Naive B cell (primary cell): Measurements from ENCODE around the gene MED13L. TPM values are rescaled to one million over a fixed set of nuclear protein-coding genes. Genes with fewer than 3 reads are reported as not detected.
A peak's percentile ranks its signal among the peaks of the same experiment; 100 is the strongest.

Experiments
- ATAC-seq, 2 donors: fragments of 150-1000 bp; cut with Tn5 transposase; 2 replicates each; pipeline ENCODE4 v1.10.0; 2021; ENCODE audit warnings: low read depth in 2 of 2, mild to moderate bottlenecking in 2 of 2, moderate library complexity in 2 of 2
- DNase-seq: peaks from one replicate; pipeline ENCODE4 v3.0.0; 2022
- H3K27ac Mint-ChIP-seq, 6 donors: one replicate each; pipeline ENCODE4 v1.8.0; 2020 to 2022; ENCODE audit warnings: mild to moderate bottlenecking in 6 of 6, mixed read lengths in 6 of 6, moderate library complexity in 5 of 6, inconsistent platforms in 2 of 6
- H3K27me3 Mint-ChIP-seq, 3 donors: one replicate each; pipeline ENCODE4 v1.8.0; 2021 to 2022; ENCODE audit warnings: mixed read lengths in 3 of 3, mild to moderate bottlenecking in 1 of 3
- H3K36me3 Mint-ChIP-seq, 2 donors: one replicate each; pipeline ENCODE4 v1.8.0; 2020 to 2022; ENCODE audit warnings: mixed read lengths in 2 of 2, inconsistent platforms in 1 of 2, mild to moderate bottlenecking in 1 of 2
- H3K4me1 Mint-ChIP-seq, 3 donors: one replicate each; pipeline ENCODE4 v1.8.0; 2020 to 2022; ENCODE audit warnings: mixed read lengths in 3 of 3, inconsistent platforms in 1 of 3, mild to moderate bottlenecking in 1 of 3, moderate library complexity in 1 of 3
- H3K4me3 Mint-ChIP-seq, 8 donors: one replicate each; pipeline ENCODE4 v1.8.0; 2020 to 2022; ENCODE audit warnings: mild to moderate bottlenecking in 8 of 8, mixed read lengths in 8 of 8, moderate library complexity in 8 of 8, inconsistent platforms in 2 of 8
- H3K9me3 Mint-ChIP-seq, 7 donors: one replicate each; pipeline ENCODE4 v1.8.0; 2020 to 2022; ENCODE audit warnings: mixed read lengths in 7 of 7, mild to moderate bottlenecking in 5 of 7, inconsistent platforms in 2 of 7, moderate library complexity in 1 of 7
- polyA plus RNA-seq, 6 donors: library from polyadenylated mRNA; unstranded; fragments of 300-500 nt; fragmentation: Illumina TruSeq; gene quantifications; one replicate each; pipeline ENCODE4 v1.2.3, GENCODE V29; 2021; ENCODE audit warnings: low read depth in 6 of 6

The MED13L gene
- polyA plus RNA-seq, 6 donors from 2014 or later = 12.5 to 19.2 (median 16.2) TPM

DNA sequence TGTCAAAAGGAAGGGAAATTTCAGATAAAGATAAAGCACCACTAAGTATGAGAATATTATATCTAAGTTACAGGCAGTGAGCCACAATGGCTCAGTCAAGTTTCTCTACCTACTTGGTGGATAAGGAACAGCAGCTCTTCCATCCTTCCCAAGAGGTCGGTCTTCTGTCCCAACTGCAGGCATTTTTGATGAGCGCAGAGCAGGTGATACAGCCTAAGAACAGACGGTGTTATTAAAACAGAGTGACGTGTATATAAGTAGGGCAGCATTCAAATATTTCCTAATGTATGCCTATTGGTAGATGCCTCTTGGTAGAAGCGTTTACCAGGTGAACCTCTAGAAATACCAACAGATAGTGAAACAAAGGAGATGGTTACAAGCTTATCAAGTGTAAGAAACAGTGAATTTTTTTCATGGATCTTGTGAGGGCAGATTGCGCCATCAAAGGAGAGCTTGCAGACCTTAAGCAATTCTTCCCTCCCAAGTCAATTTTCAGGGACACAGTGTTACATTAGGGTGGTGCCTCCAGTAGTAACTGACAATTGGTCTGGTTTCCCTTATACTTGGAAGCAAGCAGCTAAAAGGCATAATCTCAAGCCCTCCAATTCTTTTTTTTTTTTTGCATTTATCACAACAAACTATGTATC lies 274.5 kb downstream of the MED13L start:
- Mint-ChIP-seq H3K36me3 (peaks cover 7 to 28% of the 10 kb centered on the region in 2 donors), H3K4me1 (peaks cover 5 to 9% (median 7%) of the 10 kb centered on the region in 3 donors), H3K9me3 (no peaks in the 10 kb centered on the region), H3K27me3 (no peaks in the 10 kb centered on the region), H3K27ac (peak overlapping the region in 4 of 6 donors; percentile 5 to 70 (median 48)), H3K4me3 (no peak overlapping the region)
- DNase-seq (no peak), ATAC-seq (no peak)

DNA sequence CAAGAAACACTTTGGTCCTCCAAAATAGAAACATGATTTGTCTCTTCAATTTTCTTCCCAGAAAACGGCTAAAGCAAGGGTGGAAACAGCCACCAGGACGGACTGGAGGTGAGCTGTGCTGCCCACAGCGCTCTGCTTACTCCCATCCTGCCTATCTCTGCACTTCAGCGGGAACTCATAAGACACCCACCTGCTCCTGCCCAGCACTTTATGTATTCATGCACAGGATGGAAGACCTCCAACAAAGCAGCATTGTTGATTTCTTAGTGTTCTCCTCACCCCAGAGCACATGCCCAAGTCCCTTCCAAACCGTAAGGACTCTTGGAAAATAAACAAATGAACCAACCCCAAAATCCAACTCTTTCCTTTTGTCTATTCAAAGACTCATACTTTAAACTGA lies 277.2 kb downstream of the MED13L start:
- ATAC-seq = no peak
- no peaks in the 10 kb centered on the region for H3K27me3 Mint-ChIP-seq
- H3K9me3 Mint-ChIP-seq = no peaks in the 10 kb centered on the region
- peak overlapping the region in 4 of 6 donors; percentile 0 to 69 (median 44) for H3K27ac Mint-ChIP-seq
- no peak overlapping the region for H3K4me3 Mint-ChIP-seq
- H3K36me3 Mint-ChIP-seq = peaks cover 12 to 14% of the 10 kb centered on the region in 2 donors
- peaks cover 5 to 9% (median 7%) of the 10 kb centered on the region in 3 donors for H3K4me1 Mint-ChIP-seq
- DNase-seq = no peak

DNA sequence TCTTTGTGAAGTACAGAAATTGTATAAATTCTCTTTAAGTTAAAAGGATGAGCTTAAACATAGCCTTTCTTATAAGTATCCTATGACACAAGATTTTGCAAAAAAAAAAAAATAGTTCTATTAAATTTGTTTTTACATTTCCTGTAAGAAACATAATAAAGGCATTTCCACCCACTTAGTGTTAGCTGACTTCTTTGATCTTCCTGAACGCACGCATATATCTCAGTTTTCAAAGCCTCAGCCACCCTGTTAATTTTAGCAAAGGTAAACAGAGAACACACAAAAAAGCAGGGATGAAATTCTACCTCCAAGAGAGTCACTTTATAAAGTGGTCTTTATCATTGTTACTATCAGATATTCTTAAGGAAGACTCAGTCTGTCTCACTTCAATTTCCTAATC lies 277.9 kb downstream of the MED13L start:
- no peaks in the 10 kb centered on the region for H3K27me3 Mint-ChIP-seq
- no peak overlapping the region for H3K4me3 Mint-ChIP-seq
- ATAC-seq (no peak), DNase-seq (no peak)
- H3K9me3 Mint-ChIP-seq = no peaks in the 10 kb centered on the region
- peaks cover 14 to 15% of the 10 kb centered on the region in 2 donors for H3K36me3 Mint-ChIP-seq
- H3K4me1 Mint-ChIP-seq = peaks cover 5 to 9% (median 7%) of the 10 kb centered on the region in 3 donors
- peak overlapping the region in 2 of 6 donors; percentile 28 to 62 for H3K27ac Mint-ChIP-seq

DNA sequence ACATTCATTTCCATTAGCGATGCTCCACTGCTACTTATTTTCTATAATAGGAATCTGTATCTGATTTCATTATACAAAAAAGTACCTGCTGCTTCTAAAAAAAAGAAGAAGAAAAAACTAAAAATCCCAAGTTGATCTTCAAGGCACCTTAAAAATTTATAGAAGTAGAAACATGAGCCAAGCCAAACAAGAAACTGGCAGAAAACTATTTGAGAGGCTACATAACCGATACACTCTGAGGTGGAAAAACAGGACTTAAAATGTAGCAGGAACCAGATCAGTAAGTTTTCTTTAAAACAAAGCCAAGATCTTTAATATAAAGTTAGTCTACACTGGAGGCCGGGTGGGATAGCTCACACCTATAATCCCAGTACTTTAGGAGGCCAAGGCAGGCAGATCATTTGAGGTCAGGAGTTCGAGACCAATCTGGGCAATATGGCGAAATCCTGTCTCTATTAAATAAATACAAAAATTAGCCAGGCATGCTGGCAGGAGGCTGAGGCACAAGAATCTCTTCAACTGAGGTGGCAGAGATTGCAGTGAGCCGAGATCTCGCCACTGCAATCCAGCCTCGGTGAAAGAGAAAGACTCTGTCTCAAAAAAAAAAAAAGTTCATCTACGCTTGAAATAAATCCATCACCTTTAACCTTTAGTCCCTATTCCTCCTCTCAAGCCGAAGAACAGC lies 278.6 kb downstream of the MED13L start:
- H3K27me3 Mint-ChIP-seq = no peaks in the 10 kb centered on the region
- DNase-seq (no peak), ATAC-seq (no peak)
- H3K36me3 Mint-ChIP-seq = peaks cover 8 to 18% of the 10 kb centered on the region in 2 donors
- H3K27ac Mint-ChIP-seq = peak overlapping the region in 5 of 6 donors; percentile 56 to 73 (median 62)
- H3K9me3 Mint-ChIP-seq = no peaks in the 10 kb centered on the region
- H3K4me3 Mint-ChIP-seq = no peak overlapping the region
- peaks cover 4 to 9% (median 5%) of the 10 kb centered on the region in 3 donors for H3K4me1 Mint-ChIP-seq

DNA sequence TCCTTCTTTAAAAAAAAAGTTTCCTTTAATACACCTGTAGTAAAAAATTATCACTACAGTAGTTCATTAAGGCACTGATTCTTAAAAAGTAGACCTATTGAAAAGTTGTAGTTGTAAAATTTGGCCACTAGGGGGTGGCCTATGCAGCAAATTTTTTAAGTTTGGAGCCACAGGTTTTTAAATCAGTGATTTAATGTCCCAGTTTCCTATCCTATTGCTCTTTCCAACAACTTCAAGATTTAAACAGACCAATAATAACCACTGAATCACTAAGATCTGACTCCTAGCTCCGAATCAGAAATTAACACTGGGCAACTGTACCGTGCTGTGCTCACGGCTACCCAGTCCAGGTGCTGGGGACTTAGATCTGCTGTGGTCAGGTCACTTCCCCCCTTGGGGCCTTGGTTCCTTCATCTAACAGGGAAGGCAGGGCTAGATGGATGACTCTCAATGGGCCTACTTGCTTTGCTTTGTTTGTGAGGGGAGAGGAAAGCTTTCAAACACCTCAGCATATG lies 279.3 kb downstream of the MED13L start:
- peaks cover 7 to 18% of the 10 kb centered on the region in 2 donors for H3K36me3 Mint-ChIP-seq
- H3K4me1 Mint-ChIP-seq = peaks cover 4 to 9% (median 5%) of the 10 kb centered on the region in 3 donors
- ATAC-seq (peak; percentile 77 to 94), DNase-seq (peak; percentile 33)
- H3K9me3 Mint-ChIP-seq = no peaks in the 10 kb centered on the region
- H3K27ac Mint-ChIP-seq = peak overlapping the region in 5 of 6 donors; percentile 61 to 91 (median 69)
- H3K27me3 Mint-ChIP-seq = no peaks in the 10 kb centered on the region
- peak overlapping the region in 2 of 8 donors; percentile 16 to 22 for H3K4me3 Mint-ChIP-seq

DNA sequence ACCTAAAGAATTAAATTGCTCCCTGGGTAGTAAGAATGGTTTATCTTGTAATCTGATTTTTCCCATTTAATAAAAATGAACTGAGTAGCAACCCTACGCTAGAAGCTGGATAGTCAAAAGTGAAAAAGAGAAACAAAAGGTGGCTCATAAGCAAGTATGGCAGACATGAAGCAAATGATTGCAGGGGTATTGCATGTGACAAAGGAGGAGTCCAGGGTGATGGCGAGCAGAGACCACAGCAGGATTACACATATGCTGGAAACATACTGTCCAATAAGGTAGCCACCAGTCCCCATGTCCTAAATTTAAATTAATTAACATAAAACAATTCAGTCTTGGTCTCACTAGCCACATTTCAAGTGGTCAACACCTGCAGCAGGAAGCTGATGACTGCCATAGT lies 283.8 kb downstream of the MED13L start:
- peak overlapping the region in 1 of 6 donors; percentile 10 for H3K27ac Mint-ChIP-seq

DNA sequence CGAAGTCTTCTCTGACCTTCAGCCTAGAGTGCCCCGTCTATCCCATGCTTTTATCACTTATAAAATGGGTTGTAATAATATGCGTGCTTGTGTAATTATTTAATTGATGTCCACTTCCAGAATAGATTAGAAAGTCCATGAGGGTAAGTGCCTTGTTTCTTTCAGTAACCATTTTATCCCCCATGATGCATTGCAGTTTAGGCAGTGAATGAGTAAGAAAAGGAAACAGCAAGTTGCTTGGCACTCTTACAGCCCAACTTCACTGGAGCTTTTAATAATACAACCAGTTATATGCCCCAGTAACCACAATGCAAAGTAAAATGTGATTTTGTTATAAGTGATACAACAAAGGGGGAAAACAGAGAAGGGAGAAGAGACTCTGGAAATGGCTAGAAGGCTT lies 287.3 kb downstream of the MED13L start:
- no peak for DNase-seq
- ATAC-seq = no peak
- peak overlapping the region in 1 of 8 donors; percentile 35 for H3K4me3 Mint-ChIP-seq
- H3K27me3 Mint-ChIP-seq = no peaks in the 10 kb centered on the region
- H3K4me1 Mint-ChIP-seq = peaks cover 25 to 27% (median 27%) of the 10 kb centered on the region in 3 donors
- peak overlapping the region in 3 of 6 donors; percentile 65 to 67 (median 67) for H3K27ac Mint-ChIP-seq
- peaks cover 27 to 28% of the 10 kb centered on the region in 2 donors for H3K36me3 Mint-ChIP-seq
- no peaks in the 10 kb centered on the region for H3K9me3 Mint-ChIP-seq

More for the DNA sequence above, 283.8 kb downstream of the MED13L start:
- no peak for ATAC-seq
- H3K9me3 Mint-ChIP-seq = no peaks in the 10 kb centered on the region
- no peak for DNase-seq
- no peak overlapping the region for H3K4me3 Mint-ChIP-seq
- peaks cover 19 to 25% (median 24%) of the 10 kb centered on the region in 3 donors for H3K4me1 Mint-ChIP-seq
- peaks cover 14 to 19% of the 10 kb centered on the region in 2 donors for H3K36me3 Mint-ChIP-seq
- H3K27me3 Mint-ChIP-seq = no peaks in the 10 kb centered on the region

DNA sequence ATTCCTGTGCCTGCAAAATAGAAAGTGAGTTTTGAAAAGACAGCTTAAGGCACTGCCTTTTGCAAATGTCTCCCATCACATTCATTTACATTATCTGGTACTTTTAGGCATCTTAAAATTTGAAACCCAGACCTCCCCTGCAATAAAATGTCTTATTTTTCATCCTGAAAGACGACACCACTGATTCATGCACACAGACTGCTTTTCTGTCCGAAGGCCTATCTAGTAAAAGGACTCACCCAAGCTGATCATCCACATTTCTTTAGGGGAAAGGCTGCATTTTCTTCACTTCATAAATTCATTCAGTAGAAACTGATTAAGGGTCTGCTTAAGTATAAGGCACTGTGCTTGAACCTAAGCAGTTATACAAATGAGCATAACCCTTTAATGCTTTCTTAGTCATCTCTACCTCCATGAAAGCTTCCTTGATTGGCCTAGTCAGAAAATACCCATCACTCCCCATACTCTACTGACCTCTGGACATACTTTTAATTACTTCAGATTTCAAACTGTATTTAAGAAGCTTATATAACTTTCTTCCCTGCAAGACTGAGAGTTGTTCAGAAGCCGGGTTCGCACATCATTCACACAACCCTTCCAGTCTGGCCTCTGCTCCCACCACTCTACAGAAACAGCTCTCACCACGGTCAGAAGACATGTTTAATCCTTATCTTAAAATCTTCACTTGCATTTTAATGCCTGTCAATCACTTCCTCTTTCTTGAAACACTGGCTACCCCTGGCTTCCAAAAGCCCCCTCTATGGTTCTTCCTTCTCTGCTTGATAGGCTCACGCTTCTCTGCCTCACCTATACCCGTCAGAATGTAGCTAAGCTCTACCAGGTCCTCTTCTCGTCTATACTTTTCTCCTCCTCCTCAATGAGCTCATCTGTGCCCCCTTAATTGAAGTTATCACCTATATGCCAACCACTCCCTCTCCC lies 288.6 kb downstream of the MED13L start:
- H3K36me3 Mint-ChIP-seq = peaks cover 26 to 34% of the 10 kb centered on the region in 2 donors
- H3K4me1 Mint-ChIP-seq = peaks cover 25 to 27% (median 27%) of the 10 kb centered on the region in 3 donors
- H3K4me3 Mint-ChIP-seq = peak overlapping the region in 5 of 8 donors; percentile 0 to 38 (median 11)
- no peaks in the 10 kb centered on the region for H3K9me3 Mint-ChIP-seq
- H3K27ac Mint-ChIP-seq = peak overlapping the region; percentile 62 to 87 (median 66)
- no peaks in the 10 kb centered on the region for H3K27me3 Mint-ChIP-seq
- ATAC-seq (peak; percentile 98), DNase-seq (peak; percentile 31)

DNA sequence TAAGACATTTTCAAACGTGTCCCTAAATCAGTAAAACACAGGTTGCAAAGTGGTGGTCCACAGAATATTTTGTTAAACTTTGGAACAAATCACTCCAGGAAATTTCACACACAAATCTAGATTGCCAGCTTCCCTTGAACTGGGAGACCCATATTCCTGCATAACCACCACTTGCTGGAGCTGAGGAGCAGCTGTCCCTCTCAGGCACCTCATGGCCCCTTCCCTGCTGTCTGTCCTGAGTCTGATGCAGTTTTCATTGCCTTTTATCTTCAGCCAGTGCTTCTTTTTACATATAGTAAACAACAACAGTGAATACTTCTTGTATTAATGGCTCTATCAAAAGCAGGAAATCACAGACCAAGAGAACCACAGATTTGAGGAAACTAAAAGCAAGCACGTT lies 289.3 kb downstream of the MED13L start:
- Mint-ChIP-seq H3K36me3 (peaks cover 29 to 35% of the 10 kb centered on the region in 2 donors), H3K27ac (peak overlapping the region in 3 of 6 donors; percentile 29 to 67 (median 56)), H3K27me3 (no peaks in the 10 kb centered on the region), H3K4me1 (peaks cover 25 to 27% (median 27%) of the 10 kb centered on the region in 3 donors), H3K9me3 (no peaks in the 10 kb centered on the region), H3K4me3 (peak overlapping the region in 2 of 8 donors; percentile 26 to 27)
- DNase-seq (no peak), ATAC-seq (no peak)

DNA sequence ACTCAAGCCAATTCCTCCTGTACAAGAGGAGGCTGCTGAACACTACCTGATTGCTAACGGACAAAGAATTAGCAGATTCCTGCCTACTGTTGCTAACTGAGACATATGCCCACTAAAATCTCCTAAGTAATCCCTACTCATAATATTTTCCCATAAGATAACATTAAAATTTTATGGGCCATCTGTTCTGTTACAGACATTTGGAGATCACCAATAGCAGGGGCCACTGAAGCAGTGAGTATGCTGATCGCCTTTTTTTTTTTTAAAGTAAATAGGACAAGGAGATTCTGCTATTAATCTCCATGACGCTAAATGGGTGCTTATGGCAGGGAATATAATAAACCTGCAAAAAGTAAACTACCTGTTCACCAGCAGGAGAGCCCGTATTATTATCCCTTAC lies 292.9 kb downstream of the MED13L start:
- no peak overlapping the region for H3K27ac Mint-ChIP-seq
- H3K4me3 Mint-ChIP-seq = no peak overlapping the region
- H3K9me3 Mint-ChIP-seq = no peaks in the 10 kb centered on the region
- peaks cover 21 to 24% of the 10 kb centered on the region in 2 donors for H3K36me3 Mint-ChIP-seq
- H3K4me1 Mint-ChIP-seq = peaks cover 16 to 25% (median 18%) of the 10 kb centered on the region in 3 donors
- ATAC-seq (no peak), DNase-seq (no peak)
- no peaks in the 10 kb centered on the region for H3K27me3 Mint-ChIP-seq

DNA sequence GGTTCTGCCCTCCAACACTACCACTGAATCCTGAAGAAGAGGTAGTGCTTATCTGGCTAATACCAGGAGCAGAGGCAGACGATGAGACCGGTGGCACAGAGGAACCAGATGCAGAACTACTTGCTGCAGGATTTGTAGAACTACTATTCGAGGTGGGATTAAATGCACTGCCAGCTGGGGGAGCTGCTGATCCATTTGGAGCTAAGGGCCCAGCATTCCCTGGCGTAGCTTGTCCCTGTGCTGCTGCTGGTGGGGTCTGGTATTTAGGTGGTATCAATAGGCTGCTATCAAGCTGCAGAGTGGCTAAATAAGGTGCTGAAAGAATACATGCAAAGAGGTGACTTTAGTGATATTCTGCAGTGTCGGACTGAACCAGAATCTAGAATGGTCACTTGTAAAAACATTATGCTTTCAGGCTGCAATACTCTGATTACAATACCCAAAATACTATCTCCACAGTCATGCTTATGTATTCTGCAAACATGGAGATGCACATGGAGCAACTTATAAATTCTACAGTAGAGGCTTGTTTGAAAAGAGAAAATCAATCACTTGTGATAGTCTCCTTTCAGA lies 294.2 kb downstream of the MED13L start:
- Mint-ChIP-seq H3K4me1 (peaks cover 3 to 12% (median 5%) of the 10 kb centered on the region in 3 donors), H3K4me3 (no peak overlapping the region), H3K27ac (peak overlapping the region in 1 of 6 donors; percentile 29), H3K27me3 (no peaks in the 10 kb centered on the region), H3K36me3 (peaks cover 21 to 24% of the 10 kb centered on the region in 2 donors), H3K9me3 (no peaks in the 10 kb centered on the region)
- DNase-seq (no peak), ATAC-seq (no peak)

DNA sequence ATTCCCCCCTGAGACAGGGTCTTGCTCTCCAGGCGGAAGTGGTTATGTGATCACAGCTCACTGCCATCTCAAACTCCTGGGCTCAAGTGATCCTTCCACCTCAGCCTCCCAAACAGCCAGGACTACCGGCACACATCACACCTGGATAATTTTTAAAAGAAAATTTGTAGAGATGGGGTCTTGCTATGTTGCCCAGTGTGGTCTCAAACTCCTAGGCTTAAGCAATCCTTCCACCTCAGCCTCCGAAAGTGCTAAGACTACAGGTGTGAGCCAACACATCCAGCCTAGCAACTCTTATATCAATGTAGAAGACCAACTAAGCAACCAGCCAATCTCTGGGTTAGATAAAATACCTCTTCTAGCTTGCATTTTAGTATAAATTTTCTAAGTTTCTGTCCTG lies 297.2 kb downstream of the MED13L start:
- Mint-ChIP-seq H3K4me1 (peaks cover 0 to 7% (median 0%) of the 10 kb centered on the region in 3 donors), H3K27ac (peak overlapping the region in 2 of 6 donors; percentile 36 to 73), H3K36me3 (peaks cover 9 to 13% of the 10 kb centered on the region in 2 donors), H3K27me3 (no peaks in the 10 kb centered on the region), H3K4me3 (peak overlapping the region in 1 of 8 donors; percentile 80), H3K9me3 (no peaks in the 10 kb centered on the region)
- DNase-seq = no peak
- no peak for ATAC-seq
